ENCODE measurements around the gene F12.
"Not testable (repeated sequence)": the region's sequence is repeated elsewhere in the genome, so short reads cannot be mapped to it uniquely, and the experiment has no call there.

Gene F12

GRCh38 chr5:177432143-177432838 is 22.9 kb upstream of the F12 start:
- no peak for DNase-seq

DNA sequence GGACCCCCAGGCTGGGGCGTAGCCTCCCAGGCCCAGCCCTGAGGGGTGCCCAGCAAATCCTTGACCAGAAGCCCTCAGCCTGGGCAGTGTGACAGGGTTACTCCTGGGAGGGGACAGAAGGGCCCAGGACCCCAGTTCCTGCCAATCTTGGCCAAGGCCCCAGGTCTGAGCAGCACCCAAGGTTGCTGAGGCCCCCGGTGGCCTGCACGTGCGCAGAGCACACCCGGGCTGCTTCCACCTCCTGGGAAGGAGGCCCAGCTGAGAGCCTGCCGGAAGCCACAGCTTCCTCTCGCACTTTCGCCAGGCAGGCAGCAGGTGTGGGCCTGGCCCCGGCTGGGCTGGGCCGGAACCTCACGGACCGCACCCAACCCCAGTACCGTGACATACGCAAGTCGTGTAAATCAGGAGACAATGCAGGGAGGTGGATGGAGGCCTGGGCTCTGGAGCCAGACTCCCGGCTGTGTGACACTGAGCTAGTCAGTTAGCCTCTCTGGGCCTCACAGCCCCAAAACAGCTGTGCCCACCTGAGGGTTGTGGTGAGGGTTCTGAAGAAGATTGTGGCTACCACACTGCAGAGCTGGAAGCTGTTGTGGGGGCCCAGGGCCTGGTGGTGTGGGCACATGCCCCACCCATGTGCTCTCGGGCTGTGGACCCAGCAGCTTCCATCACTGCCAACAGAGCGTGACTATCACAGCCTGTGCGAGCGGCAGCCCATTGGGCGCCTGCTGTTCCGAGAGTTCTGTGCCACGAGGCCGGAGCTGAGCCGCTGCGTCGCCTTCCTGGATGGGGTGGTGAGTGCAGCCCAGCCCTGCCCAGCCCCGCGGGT is 22.2 kb upstream of the F12 start:
- DNase-seq = no peak

GRCh38 chr5:177430972-177431316 is 21.6 kb upstream of the F12 start:
- DNase-seq = no peak

DNA sequence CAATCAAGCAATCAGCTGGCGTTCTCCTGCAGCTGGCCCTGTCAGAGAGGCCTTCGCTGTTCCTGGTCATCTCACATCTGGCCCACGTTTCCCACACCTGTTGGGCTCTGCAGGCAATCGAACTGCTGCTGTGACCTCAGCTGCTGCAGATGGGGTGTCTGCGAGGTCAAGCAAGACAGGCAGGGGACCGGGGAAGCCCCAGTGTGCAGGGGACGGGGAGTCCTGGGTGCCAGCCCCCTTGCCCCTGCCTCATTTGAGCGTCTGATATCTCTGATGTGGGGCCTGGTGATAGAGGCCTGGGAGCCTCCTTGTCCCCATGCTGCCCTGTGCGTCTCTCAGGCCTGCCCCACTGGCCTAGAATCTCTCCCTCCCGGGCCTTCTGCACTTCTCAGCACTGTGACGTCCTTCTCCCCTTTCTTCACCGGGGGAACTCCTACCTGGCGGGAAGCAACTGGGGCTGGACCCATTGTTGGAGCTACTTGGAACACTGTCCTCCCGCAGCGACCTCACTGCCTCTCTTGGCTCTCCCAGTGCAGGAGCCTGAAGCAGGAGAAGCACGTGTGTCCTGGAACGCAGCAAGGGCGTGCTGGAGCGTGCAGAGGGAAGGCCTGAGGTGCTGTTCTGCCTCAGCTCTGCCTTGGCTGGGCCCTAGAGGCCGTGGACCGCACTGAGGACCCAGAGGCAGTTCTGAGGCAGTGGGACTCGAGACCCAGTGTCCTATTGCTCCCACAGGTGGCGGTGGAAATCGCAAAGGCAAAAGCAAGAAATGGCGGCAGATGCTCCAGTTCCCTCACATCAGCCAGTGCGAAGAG is 21.0 kb upstream of the F12 start:
- DNase-seq = no peak

GRCh38 chr5:177429248-177430040 is 20.1 kb upstream of the F12 start:
- DNase-seq = no peak

- no peak for DNase-seq
Measured at GRCh38 chr5:177428574-177429217, 19.3 kb upstream of the F12 start.

- no peak for DNase-seq
Measured at GRCh38 chr5:177427919-177428573, 18.7 kb upstream of the F12 start.

DNA sequence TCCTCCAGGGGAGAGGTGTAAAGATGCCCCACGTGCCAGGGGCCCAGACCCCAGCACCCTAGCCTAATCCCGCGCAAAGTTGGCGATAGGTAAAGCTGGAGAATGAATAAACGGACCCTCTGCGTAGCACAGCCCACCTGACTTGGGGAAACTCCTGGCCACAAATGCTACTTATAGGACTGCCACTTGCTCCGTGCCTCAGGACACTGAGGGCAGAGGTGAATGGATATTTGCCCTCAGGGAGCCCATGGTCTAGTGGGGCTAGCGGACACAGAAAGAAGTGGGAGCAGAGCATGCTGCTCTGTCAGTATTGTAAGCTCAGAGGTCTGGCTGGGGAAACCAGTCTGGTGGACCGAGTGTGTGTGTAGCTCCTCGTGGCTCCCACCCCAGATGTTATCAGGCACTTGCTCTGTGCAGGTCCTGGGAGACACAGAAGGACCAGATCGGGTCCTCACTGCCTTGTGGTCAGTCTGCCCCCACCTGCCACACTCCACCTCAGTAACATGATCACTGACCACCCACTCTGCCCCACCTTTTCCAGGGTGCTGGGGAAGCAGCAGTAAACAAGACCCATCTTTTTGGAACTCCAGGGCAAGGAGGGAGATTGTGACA is 18.0 kb upstream of the F12 start:
- DNase-seq = no peak

GRCh38 chr5:177426566-177427210 is 17.3 kb upstream of the F12 start, which contains the start of gene GRK6:
GRK6 (plus strand) TSS chr5:177426676; CDS start chr5:177426846, 170 bp downstream.
- peak; percentile 30 for DNase-seq

- peak; percentile 100 for DNase-seq
Measured at GRCh38 chr5:177425801-177426565, 16.6 kb upstream of the F12 start.

DNA sequence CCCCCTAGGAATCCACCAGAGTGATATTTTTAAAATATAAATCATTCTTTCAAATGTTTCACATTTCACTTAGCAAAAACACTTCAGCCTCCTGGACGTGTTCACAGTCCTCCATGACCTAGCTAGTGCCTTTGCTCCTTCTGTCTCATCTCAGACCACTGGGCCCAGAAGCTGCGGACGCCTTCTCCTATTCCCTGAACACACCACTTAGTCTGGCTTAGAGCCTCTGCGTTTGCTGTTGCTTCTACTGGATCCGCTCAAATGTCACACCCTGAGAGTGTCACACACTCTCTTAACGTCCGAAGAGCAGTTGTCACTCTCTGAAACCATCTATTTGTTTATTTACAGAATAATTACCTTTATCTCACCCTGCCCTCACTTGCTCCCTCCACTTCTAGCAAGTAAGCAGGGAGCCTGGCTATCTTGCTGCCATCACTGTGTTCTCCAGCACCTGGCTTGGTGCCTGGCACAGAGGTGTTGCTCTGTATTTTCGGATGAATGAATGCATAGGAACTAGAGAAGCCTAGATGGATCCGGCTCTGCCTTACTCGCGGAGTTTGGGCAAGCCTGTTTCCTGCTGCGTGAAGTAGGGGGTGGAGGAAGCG is 15.9 kb upstream of the F12 start:
- no peak for DNase-seq

DNA sequence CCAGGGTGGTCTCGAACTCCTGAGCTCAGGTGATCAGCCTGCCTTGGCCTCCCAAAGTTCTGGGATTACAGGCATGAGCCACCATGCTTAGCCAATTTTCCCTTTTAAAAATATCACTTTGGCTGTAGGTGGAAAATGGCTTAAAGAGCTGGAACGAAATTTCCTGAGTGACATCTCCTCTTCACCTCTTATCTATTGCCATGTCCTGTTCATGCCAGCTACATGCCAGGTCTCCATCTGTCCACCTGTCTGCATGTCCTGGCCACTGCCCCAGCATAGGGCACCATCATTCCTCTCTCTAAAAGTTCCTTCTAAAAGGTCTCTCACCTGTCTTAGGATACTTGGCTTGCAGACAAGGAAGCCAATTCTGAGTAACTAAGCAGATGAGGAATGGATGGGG is 14.3 kb upstream of the F12 start:
- no peak for DNase-seq

- no peak for DNase-seq
Measured at GRCh38 chr5:177421062-177421798, 11.9 kb upstream of the F12 start.

- not testable (repeated sequence) for DNase-seq
Measured at GRCh38 chr5:177420472-177420871, 11.1 kb upstream of the F12 start.

- DNase-seq = peak; percentile 62
Measured at GRCh38 chr5:177419046-177419445, 9.7 kb upstream of the F12 start.

- DNase-seq = not testable (repeated sequence)
Measured at GRCh38 chr5:177417081-177417480, 7.7 kb upstream of the F12 start.

- no peak for DNase-seq
Measured at GRCh38 chr5:177414481-177414880, 5.1 kb upstream of the F12 start.

DNA sequence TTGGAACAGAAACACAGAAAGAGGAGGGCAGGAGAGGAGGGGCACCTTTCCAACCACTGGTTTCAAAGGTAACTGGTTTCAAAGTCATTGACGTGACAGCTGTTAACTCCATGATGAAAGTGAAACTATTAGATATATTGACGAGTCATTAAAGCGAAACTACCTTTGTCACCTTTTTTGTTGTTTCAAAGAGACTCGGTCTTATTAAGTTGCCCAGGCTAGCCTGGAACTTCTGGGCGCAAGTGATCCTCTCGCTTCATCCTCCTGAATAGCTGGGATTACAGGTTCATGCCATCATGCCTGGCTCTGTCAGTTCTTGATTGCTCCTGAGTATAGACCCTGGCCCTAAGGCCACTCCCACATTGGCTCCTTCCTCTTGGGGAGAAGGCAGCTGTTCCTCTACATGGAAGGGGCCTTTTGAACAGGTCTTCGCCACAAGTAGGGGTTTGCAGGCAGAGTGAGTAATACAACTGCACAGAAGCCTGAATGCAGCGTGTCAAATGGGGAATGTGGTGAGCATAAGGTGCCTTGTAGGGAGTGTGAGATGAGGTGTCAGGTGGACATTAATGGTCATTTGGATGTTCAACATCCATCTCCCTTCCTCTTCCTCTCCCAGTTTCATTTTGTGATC is 3.4 kb upstream of the F12 start:
- no peak for DNase-seq

Data from fibroblast of skin of right biceps (primary cell).